HepG2 (cell line): ENCODE measurements around the gene PLCXD1. TPM values are rescaled to one million over a fixed set of nuclear protein-coding genes. Genes with fewer than 3 reads are reported as not detected.

Experiments
- FOSL2 ChIP-seq: sonication (generic); formaldehyde crosslinking; IDR thresholded peaks from 2 replicates; pipeline ENCODE4 v1.4.0; 2020; ENCODE audit warnings: missing genetic modification reagents
- GPN1 ChIP-seq: sonication (generic); formaldehyde crosslinking; IDR thresholded peaks from 2 replicates; pipeline ENCODE4 v1.5.1; 2020; ENCODE audit warnings: missing genetic modification reagents, borderline replicate concordance
- MXD4 ChIP-seq: IDR thresholded peaks from 2 replicates; pipeline ENCODE4 v1.6.1; 2016; ENCODE audit warnings: mild to moderate bottlenecking, missing biosample characterization, missing genetic modification reagents
- NR3C1 ChIP-seq: sonication (generic); formaldehyde crosslinking; IDR thresholded peaks from 2 replicates; pipeline ENCODE4 v1.4.0; 2020; ENCODE audit warnings: missing genetic modification reagents
- PAF1 ChIP-seq: IDR thresholded peaks from 2 replicates; pipeline ENCODE4 v1.6.1; 2016; ENCODE audit warnings: missing genetic modification reagents, missing compliant biosample characterization
- RFX3 ChIP-seq: IDR thresholded peaks from 2 replicates; pipeline ENCODE4 v1.6.1; 2016; ENCODE audit warnings: missing biosample characterization, missing genetic modification reagents
- ZKSCAN1 ChIP-seq: fragments of 150-350 bp; IDR thresholded peaks from 2 replicates; pipeline ENCODE4 v1.6.1; 2014; ENCODE audit warnings: low read length
- ZNF136 ChIP-seq: sonication (generic); formaldehyde crosslinking; IDR thresholded peaks from 2 replicates; pipeline ENCODE4 v1.8.1; 2022; ENCODE audit warnings: low read depth, mild to moderate bottlenecking, moderate library complexity, missing genetic modification reagents
- ZNF337 ChIP-seq: sonication (generic); formaldehyde crosslinking; IDR thresholded peaks from 2 replicates; pipeline ENCODE4 v1.5.1; 2020; ENCODE audit warnings: missing genetic modification reagents, low read depth, mild to moderate bottlenecking, borderline replicate concordance
- ZNF510 ChIP-seq: sonication (generic); formaldehyde crosslinking; IDR thresholded peaks from 2 replicates; pipeline ENCODE4 v1.4.0; 2020; ENCODE audit warnings: low read depth, mild to moderate bottlenecking, missing genetic modification reagents
- ZNF777 ChIP-seq: sonication (generic); formaldehyde crosslinking; IDR thresholded peaks from 2 replicates; pipeline ENCODE4 v1.4.0; 2020; ENCODE audit warnings: missing genetic modification reagents
- polyA plus RNA-seq, 8 experiments: library from polyadenylated mRNA; depleted of rRNA in 3 of 8; stranded (reverse) in 7 of 8; unstranded in 1 of 8; fragments of >200 nt; fragmentation: Illumina TruSeq in 4 of 8; extraction: Trizol in 4 of 8; gene quantifications; 2 replicates each; pipeline versions ENCODE4 v1.2.1 to v1.2.3, GENCODE V29; 2011 to 2016; ENCODE audit warnings: low read depth in 4 of 8, missing spikeins in 1 of 8, mixed read lengths in 1 of 8; ENCODE audit not compliant: insufficient read depth in 1 of 8
- total RNA-seq, 5 experiments: library from RNA; depleted of rRNA; stranded (reverse); fragments of >200 nt; fragmentation: Illumina TruSeq; extraction: Trizol; gene quantifications; 2 replicates each; pipeline ENCODE4 v1.2.3, GENCODE V29; 2016; ENCODE audit warnings: low read depth in 1 of 5
- TF ChIP-seq, protein P1 (sequence below): sonication (generic); formaldehyde crosslinking; IDR thresholded peaks from 2 replicates; pipeline ENCODE4 v1.5.1; 2020; ENCODE audit warnings: mild to moderate bottlenecking, missing genetic modification reagents
- TF ChIP-seq, protein P2 (sequence below): sonication (generic); formaldehyde crosslinking; IDR thresholded peaks from 2 replicates; pipeline ENCODE4 v1.4.0; 2020; ENCODE audit warnings: missing genetic modification reagents, borderline replicate concordance
- TF ChIP-seq, protein P3 (sequence below): sonication (generic); formaldehyde crosslinking; IDR thresholded peaks from 2 replicates; pipeline ENCODE4 v1.5.0; 2020; ENCODE audit warnings: mild to moderate bottlenecking, low read depth, missing genetic modification reagents, borderline replicate concordance
- TF ChIP-seq, protein P4 (sequence below), 2 experiments: sonication (generic) in 1 of 2; formaldehyde crosslinking in 1 of 2; IDR thresholded peaks; 2 replicates each; pipeline versions ENCODE4 v1.4.0 to v1.6.1; 2016 to 2020; ENCODE audit warnings: borderline replicate concordance in 1 of 2, low read depth in 1 of 2, mild to moderate bottlenecking in 1 of 2, missing genetic modification reagents in 1 of 2
- TF ChIP-seq, protein P5 (sequence below): IDR thresholded peaks from 2 replicates; pipeline ENCODE4 v1.6.1; 2018; ENCODE audit warnings: missing genetic modification reagents

Gene PLCXD1
- total and polyA plus RNA-seq, 2 of the 13 experiments (the other 11 are each of a cell fraction or from before 2014, with no cell fraction given), result 87.7 to 153 TPM

DNA sequence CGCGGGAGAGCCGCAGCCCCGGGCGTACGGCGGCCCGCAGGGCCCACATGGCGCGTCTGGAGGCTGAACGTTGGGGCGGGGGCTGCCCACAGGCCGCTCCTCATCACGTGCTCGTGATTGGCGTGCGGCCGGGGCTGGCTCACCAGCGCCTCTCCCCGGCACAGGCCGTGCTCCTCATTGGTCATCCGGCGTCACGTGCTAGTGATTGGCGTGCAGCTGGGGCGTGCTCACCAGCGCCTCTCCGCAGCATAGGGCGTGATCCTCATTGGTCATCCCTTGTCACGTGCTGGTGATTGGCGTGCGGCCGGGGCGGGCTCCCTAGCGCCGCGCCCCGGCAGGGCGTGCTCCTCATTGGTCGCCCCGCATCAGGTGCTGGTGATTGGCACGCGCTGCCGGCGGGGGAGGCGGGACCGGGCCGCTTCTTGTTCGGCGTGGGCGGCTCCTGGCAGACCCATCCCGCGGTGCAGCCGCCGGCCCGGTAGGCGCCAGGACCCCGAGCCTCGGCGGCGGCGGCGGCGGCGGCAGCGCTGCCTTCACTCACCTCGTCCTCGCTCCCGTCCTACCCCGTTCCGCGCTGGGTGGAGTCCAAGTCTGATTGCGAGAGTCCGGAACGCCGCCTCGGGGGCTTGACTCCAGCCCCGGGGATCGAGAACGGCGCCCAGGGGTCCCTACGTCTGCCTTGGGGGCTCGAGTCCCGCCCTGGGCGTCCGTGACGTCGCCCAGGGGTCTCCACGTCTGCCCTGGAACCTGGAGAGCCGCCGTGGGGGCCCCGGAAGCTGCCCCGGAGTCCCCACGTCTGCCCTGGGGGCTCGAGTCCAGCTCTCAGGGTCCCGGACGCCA lies 37.8 kb downstream of the PLCXD1 start, which contains the start of gene GTPBP6 (continued):
- TF ChIP-seq FOSL2 (CRISPR knock-in tag), result 0 out of 2 replicates have a peak, but pooled peaks have one; percentile 47
- TF ChIP-seq, protein P1, sequence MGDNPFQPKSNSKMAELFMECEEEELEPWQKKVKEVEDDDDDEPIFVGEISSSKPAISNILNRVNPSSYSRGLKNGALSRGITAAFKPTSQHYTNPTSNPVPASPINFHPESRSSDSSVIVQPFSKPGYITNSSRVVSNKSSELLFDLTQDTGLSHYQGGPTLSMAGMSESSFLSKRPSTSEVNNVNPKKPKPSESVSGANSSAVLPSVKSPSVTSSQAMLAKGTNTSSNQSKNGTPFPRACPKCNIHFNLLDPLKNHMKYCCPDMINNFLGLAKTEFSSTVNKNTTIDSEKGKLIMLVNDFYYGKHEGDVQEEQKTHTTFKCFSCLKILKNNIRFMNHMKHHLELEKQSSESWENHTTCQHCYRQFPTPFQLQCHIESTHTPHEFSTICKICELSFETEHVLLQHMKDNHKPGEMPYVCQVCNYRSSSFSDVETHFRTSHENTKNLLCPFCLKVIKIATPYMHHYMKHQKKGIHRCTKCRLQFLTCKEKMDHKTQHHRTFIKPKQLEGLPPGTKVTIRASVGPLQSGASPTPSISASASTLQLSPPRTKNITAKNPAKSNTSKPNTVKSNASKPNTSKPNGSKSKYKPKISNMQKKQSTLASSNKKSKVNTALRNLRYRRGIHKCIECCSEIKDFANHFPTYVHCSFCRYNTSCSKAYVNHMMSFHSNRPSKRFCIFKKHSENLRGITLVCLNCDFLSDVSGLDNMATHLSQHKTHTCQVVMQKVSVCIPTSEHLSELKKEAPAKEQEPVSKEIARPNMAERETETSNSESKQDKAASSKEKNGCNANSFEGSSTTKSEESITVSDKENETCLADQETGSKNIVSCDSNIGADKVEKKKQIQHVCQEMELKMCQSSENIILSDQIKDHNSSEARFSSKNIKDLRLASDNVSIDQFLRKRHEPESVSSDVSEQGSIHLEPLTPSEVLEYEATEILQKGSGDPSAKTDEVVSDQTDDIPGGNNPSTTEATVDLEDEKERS, result no peak
- TF ChIP-seq, protein P2, sequence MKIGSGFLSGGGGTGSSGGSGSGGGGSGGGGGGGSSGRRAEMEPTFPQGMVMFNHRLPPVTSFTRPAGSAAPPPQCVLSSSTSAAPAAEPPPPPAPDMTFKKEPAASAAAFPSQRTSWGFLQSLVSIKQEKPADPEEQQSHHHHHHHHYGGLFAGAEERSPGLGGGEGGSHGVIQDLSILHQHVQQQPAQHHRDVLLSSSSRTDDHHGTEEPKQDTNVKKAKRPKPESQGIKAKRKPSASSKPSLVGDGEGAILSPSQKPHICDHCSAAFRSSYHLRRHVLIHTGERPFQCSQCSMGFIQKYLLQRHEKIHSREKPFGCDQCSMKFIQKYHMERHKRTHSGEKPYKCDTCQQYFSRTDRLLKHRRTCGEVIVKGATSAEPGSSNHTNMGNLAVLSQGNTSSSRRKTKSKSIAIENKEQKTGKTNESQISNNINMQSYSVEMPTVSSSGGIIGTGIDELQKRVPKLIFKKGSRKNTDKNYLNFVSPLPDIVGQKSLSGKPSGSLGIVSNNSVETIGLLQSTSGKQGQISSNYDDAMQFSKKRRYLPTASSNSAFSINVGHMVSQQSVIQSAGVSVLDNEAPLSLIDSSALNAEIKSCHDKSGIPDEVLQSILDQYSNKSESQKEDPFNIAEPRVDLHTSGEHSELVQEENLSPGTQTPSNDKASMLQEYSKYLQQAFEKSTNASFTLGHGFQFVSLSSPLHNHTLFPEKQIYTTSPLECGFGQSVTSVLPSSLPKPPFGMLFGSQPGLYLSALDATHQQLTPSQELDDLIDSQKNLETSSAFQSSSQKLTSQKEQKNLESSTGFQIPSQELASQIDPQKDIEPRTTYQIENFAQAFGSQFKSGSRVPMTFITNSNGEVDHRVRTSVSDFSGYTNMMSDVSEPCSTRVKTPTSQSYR (CRISPR knock-in tag), result no peak
- TF ChIP-seq, protein P3, sequence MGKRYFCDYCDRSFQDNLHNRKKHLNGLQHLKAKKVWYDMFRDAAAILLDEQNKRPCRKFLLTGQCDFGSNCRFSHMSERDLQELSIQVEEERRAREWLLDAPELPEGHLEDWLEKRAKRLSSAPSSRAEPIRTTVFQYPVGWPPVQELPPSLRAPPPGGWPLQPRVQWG (CRISPR knock-in tag), result no peak
- no peak for TF ChIP-seq ZKSCAN1
- peak; percentile 63; the same call in 1 of the 2 replicates for TF ChIP-seq ZNF777 (CRISPR knock-in tag)
- TF ChIP-seq MXD4 (CRISPR knock-in tag), result 0 out of 2 replicates have a peak, but pooled peaks have one; percentile 29
- TF ChIP-seq, protein P4, sequence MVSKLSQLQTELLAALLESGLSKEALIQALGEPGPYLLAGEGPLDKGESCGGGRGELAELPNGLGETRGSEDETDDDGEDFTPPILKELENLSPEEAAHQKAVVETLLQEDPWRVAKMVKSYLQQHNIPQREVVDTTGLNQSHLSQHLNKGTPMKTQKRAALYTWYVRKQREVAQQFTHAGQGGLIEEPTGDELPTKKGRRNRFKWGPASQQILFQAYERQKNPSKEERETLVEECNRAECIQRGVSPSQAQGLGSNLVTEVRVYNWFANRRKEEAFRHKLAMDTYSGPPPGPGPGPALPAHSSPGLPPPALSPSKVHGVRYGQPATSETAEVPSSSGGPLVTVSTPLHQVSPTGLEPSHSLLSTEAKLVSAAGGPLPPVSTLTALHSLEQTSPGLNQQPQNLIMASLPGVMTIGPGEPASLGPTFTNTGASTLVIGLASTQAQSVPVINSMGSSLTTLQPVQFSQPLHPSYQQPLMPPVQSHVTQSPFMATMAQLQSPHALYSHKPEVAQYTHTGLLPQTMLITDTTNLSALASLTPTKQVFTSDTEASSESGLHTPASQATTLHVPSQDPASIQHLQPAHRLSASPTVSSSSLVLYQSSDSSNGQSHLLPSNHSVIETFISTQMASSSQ (IDR thresholded peaks at IDR 0.05; ENCODE audit: low read depth), result no peak
- TF ChIP-seq, protein P4 (CRISPR knock-in tag; IDR thresholded peaks at IDR 0.05; ENCODE audit: borderline replicate concordance), result no peak; the same call in 1 of the 2 replicates
- no peak for TF ChIP-seq ZNF510 (CRISPR knock-in tag)
- TF ChIP-seq ZNF337 (CRISPR knock-in tag), result no peak
- TF ChIP-seq, protein P5, sequence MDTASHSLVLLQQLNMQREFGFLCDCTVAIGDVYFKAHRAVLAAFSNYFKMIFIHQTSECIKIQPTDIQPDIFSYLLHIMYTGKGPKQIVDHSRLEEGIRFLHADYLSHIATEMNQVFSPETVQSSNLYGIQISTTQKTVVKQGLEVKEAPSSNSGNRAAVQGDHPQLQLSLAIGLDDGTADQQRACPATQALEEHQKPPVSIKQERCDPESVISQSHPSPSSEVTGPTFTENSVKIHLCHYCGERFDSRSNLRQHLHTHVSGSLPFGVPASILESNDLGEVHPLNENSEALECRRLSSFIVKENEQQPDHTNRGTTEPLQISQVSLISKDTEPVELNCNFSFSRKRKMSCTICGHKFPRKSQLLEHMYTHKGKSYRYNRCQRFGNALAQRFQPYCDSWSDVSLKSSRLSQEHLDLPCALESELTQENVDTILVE, result no peak; the same call in 1 of the 2 replicates
- TF ChIP-seq NR3C1 (CRISPR knock-in tag), result no peak
- TF ChIP-seq PAF1 (CRISPR knock-in tag), result no peak
- TF ChIP-seq ZNF136 (CRISPR knock-in tag), result 0 out of 2 replicates have a peak, but pooled peaks have one; percentile 63
- TF ChIP-seq RFX3 (CRISPR knock-in tag), result no peak
- TF ChIP-seq GPN1 (CRISPR knock-in tag), result no peak
